ENCODE results near the gene SFXN1.
"Not testable (repeated sequence)": the region's sequence is repeated elsewhere in the genome, so short reads cannot be mapped to it uniquely, and the experiment has no call there.

The SFXN1 gene

GRCh38 chr5:175494264-175495183, 16.2 kb downstream of the SFXN1 start:
- H3K9me3 ChIP-seq: no peaks in the 10 kb centered on the region
- no peak for TF ChIP-seq CTCF (IDR thresholded peaks at IDR 0.05)
- H3K36me3 ChIP-seq: peaks cover 39% of the 10 kb centered on the region
- H3K4me3 ChIP-seq (ENCODE audit: low read depth in 1 of 2, low read length in 1 of 2): no peak overlapping the region
- no peaks in the 10 kb centered on the region for H3K27me3 ChIP-seq
- no peak overlapping the region for H3K27ac ChIP-seq
- peaks cover 10 to 11% of the 10 kb centered on the region in 2 experiments for H3K4me1 ChIP-seq (ENCODE audit: control insufficient read depth in 1 of 2, insufficient read depth in 1 of 2, low read depth in 1 of 2, low read length in 1 of 2)

- Histone ChIP-seq H3K4me1 (ENCODE audit: control insufficient read depth in 1 of 2, insufficient read depth in 1 of 2, low read depth in 1 of 2, low read length in 1 of 2) (peaks cover 11 to 17% of the 10 kb centered on the region in 2 experiments), H3K9me3 (no peaks in the 10 kb centered on the region), H3K27me3 (no peaks in the 10 kb centered on the region), H3K4me3 (ENCODE audit: low read depth in 1 of 2, low read length in 1 of 2) (no peak overlapping the region), H3K36me3 (peaks cover 6% of the 10 kb centered on the region), H3K27ac (no peak overlapping the region)
- TF ChIP-seq CTCF (IDR thresholded peaks at IDR 0.05): no peak
These were observed 23.4 kb downstream of the SFXN1 start for GRCh38 chr5:175501759-175502158.

GRCh38 chr5:175507671-175508070, 29.3 kb downstream of the SFXN1 start:
- H3K36me3 ChIP-seq: peaks cover 30% of the 10 kb centered on the region
- not testable (repeated sequence) for H3K27ac ChIP-seq

GRCh38 chr5:175508896-175509295, 30.5 kb downstream of the SFXN1 start:
- no peak for TF ChIP-seq CTCF (IDR thresholded peaks at IDR 0.05)
- H3K4me3 ChIP-seq (ENCODE audit: low read depth in 1 of 2, low read length in 1 of 2): no peak overlapping the region
- no peaks in the 10 kb centered on the region for H3K27me3 ChIP-seq
- peaks cover 39% of the 10 kb centered on the region for H3K36me3 ChIP-seq
- no peak overlapping the region for H3K27ac ChIP-seq
- no peaks in the 10 kb centered on the region for H3K4me1 ChIP-seq (ENCODE audit: control insufficient read depth in 1 of 2, insufficient read depth in 1 of 2, low read depth in 1 of 2, low read length in 1 of 2)
- H3K9me3 ChIP-seq: no peaks in the 10 kb centered on the region

More at GRCh38 chr5:175507671-175508070, 29.3 kb downstream of the SFXN1 start:
- H3K4me1 ChIP-seq (ENCODE audit: control insufficient read depth in 1 of 2, insufficient read depth in 1 of 2, low read depth in 1 of 2, low read length in 1 of 2); H3K9me3 ChIP-seq; H3K4me3 ChIP-seq (ENCODE audit: low read depth in 1 of 2, low read length in 1 of 2); H3K27me3 ChIP-seq: not testable (repeated sequence)

- Histone ChIP-seq H3K4me3 (ENCODE audit: low read depth in 1 of 2, low read length in 1 of 2) (no peak overlapping the region), H3K4me1 (ENCODE audit: control insufficient read depth in 1 of 2, insufficient read depth in 1 of 2, low read depth in 1 of 2, low read length in 1 of 2) (no peaks in the 10 kb centered on the region), H3K36me3 (peaks cover 69% of the 10 kb centered on the region)
These were observed 34.9 kb downstream of the SFXN1 start for GRCh38 chr5:175513297-175513696.

More at GRCh38 chr5:175513297-175513696, 34.9 kb downstream of the SFXN1 start:
- no peaks in the 10 kb centered on the region for H3K9me3 ChIP-seq
- H3K27me3 ChIP-seq: no peaks in the 10 kb centered on the region
- H3K27ac ChIP-seq: no peak overlapping the region
- no peak for TF ChIP-seq CTCF (IDR thresholded peaks at IDR 0.05)

Measured in neutrophil (primary cell).